Keratinocyte (primary cell): ENCODE measurements around the gene TUG1. TPM values are rescaled to one million over a fixed set of nuclear protein-coding genes. Genes with fewer than 3 reads are reported as not detected.

Experiments
- DNase-seq: peaks from one replicate; pipeline ENCODE4 v3.0.0-alpha.2; 2011; ENCODE audit warnings: low read depth, missing footprints, low spot score
- FAIRE-seq: peaks from 2 replicates; lab custom pipeline; 2011; peaks lifted over from hg19 to GRCh38; lab: Jason Lieb, UNC
- H2AFZ ChIP-seq: 2 replicates; pipeline ENCODE4 v1.6.0; 2012; ENCODE audit warnings: low read length, control low read depth, inconsistent platforms; ENCODE audit not compliant: control insufficient read depth
- H3K27ac ChIP-seq: 2 replicates; pipeline ENCODE4 v1.5.1; 2011; ENCODE audit warnings: low read length; ENCODE audit not compliant: control insufficient read depth, insufficient read depth
- H3K27me3 ChIP-seq: 3 replicates; pipeline ENCODE4 v1.6.0; 2011; ENCODE audit warnings: low read length; ENCODE audit not compliant: control insufficient read depth, insufficient read depth; ENCODE audit errors: extremely low read depth
- H3K36me3 ChIP-seq, 2 experiments: 2 replicates in 1 of 2; 3 replicates in 1 of 2; pipeline ENCODE4 v1.5.1; 2011; ENCODE audit warnings: low read length in 2 of 2, mild to moderate bottlenecking in 1 of 2; ENCODE audit not compliant: control insufficient read depth in 2 of 2, insufficient read depth in 2 of 2; ENCODE audit errors: extremely low read depth in 1 of 2
- H3K4me1 ChIP-seq: 3 replicates; pipeline ENCODE4 v1.5.1; 2011; ENCODE audit warnings: low read length; ENCODE audit not compliant: control insufficient read depth, insufficient read depth; ENCODE audit errors: extremely low read depth
- H3K4me2 ChIP-seq: 3 replicates; pipeline ENCODE4 v1.6.0; 2011; ENCODE audit warnings: low read depth, low read length; ENCODE audit not compliant: control insufficient read depth, insufficient read depth; ENCODE audit errors: extremely low read depth
- H3K4me3 ChIP-seq, 3 experiments: fragments of 200-600 bp in 1 of 3; sonication (generic) in 1 of 3; 2 replicates in 2 of 3; 3 replicates in 1 of 3; pipeline ENCODE4 v1.5.1; 2011 to 2016; ENCODE audit warnings: low read length in 3 of 3, mild to moderate bottlenecking in 3 of 3, control low read depth in 2 of 3, inconsistent platforms in 1 of 3, low read depth in 1 of 3, mixed read lengths in 1 of 3, mixed run types in 1 of 3, moderate library complexity in 1 of 3; ENCODE audit not compliant: control insufficient read depth in 2 of 3, insufficient read depth in 2 of 3; ENCODE audit errors: extremely low read depth in 1 of 3
- H3K79me2 ChIP-seq: 2 replicates; pipeline ENCODE4 v1.6.0; 2012; ENCODE audit warnings: low read length; ENCODE audit not compliant: control insufficient read depth, insufficient read depth
- H3K9ac ChIP-seq: 3 replicates; pipeline ENCODE4 v1.6.0; 2011; ENCODE audit warnings: low read length; ENCODE audit not compliant: control insufficient read depth, insufficient read depth; ENCODE audit errors: extremely low read depth
- H3K9me1 ChIP-seq: 3 replicates; pipeline ENCODE4 v1.6.0; 2011; ENCODE audit warnings: low read length; ENCODE audit not compliant: control insufficient read depth, insufficient read depth; ENCODE audit errors: extremely low read depth
- H3K9me3 ChIP-seq: 2 replicates; pipeline ENCODE4 v1.5.1; 2012; ENCODE audit warnings: low read depth, low read length; ENCODE audit not compliant: control insufficient read depth
- H4K20me1 ChIP-seq: 3 replicates; pipeline ENCODE4 v1.6.0; 2011; ENCODE audit warnings: low read length; ENCODE audit not compliant: control insufficient read depth, insufficient read depth; ENCODE audit errors: extremely low read depth
- CTCF ChIP-seq, 3 experiments: IDR thresholded peaks in 1 of 3; conservative IDR thresholded peaks in 1 of 3; optimal IDR thresholded peaks in 1 of 3; 2 replicates in 2 of 3; 3 replicates in 1 of 3; pipeline versions ENCODE3 to v1.5.1; 2011; ENCODE audit warnings: low read length in 3 of 3, mild to moderate bottlenecking in 3 of 3, moderate library complexity in 2 of 3, control low read depth in 1 of 3, inconsistent platforms in 1 of 3; ENCODE audit not compliant: insufficient read depth in 2 of 3; ENCODE audit errors: extremely low read depth in 1 of 3
- EZH2 ChIP-seq: IDR thresholded peaks from one replicate; pipeline ENCODE4 v1.6.1; 2012; ENCODE audit warnings: inconsistent platforms, mild to moderate bottlenecking, low read length, moderate library complexity
- dilution Hi-C: fragments of 300-500 bp; cut with MboI; formaldehyde crosslinking; loops from one replicate; pipeline ENCODE4 v1.7.0; 2020; ENCODE audit warnings: low sequenced_read_pairs; ENCODE audit not compliant: extremely low pct_ligation_motif_present
- polyA plus RNA-seq, 5 experiments: library from polyadenylated mRNA; depleted of rRNA in 3 of 5; stranded (reverse) in 3 of 5; stranded (forward) in 1 of 5; unstranded in 1 of 5; fragments of >200 nt; gene quantifications; 1 replicate in 1 of 5; 2 replicates in 3 of 5; 3 replicates in 1 of 5; pipeline versions ENCODE4 v1.2.1 to v1.2.3, GENCODE V29; 2011 to 2012; ENCODE audit warnings: missing spikeins in 2 of 5, low read depth in 1 of 5, low replicate concordance in 1 of 5

TUG1 gene
- polyA plus RNA-seq, 1 donor (not counting 4 experiments of a cell fraction or from before 2014, with no cell fraction given): 77.1 TPM

- Histone ChIP-seq H3K36me3 (peaks cover 35 to 57% of the 10 kb centered on the region in 2 experiments), H3K9me3 (no peaks in the 10 kb centered on the region), H3K9me1 (no peaks in the 10 kb centered on the region), H4K20me1 (no peaks in the 10 kb centered on the region), H2AFZ (no peak overlapping the region), H3K4me3 (no peak overlapping the region), H3K9ac (no peak overlapping the region), H3K4me1 (no peaks in the 10 kb centered on the region), H3K27ac (no peak overlapping the region), H3K79me2 (no peaks in the 10 kb centered on the region), H3K4me2 (no peak overlapping the region), H3K27me3 (no peaks in the 10 kb centered on the region)
- DNase-seq: no peak
- dilution Hi-C loops: no loop called here
- FAIRE-seq: no peak
- TF ChIP-seq EZH2 (no peak), CTCF (optimal IDR thresholded peaks at IDR 0.05 in 1 of 3, IDR thresholded peaks at IDR 0.05 in 1 of 3, conservative IDR thresholded peaks at IDR 0.05 in 1 of 3; ENCODE audit: extremely low read depth in 1 of 3, insufficient read depth in 2 of 3, low read length in 3 of 3) (no peak)
These were observed 38.8 kb upstream of the TUG1 start for GRCh38 chr22:30930228-30930627.

- Histone ChIP-seq H3K4me1 (no peaks in the 10 kb centered on the region), H3K4me2 (no peak overlapping the region), H3K79me2 (no peaks in the 10 kb centered on the region), H4K20me1 (no peaks in the 10 kb centered on the region), H3K9me1 (no peaks in the 10 kb centered on the region), H3K4me3 (no peak overlapping the region), H3K27me3 (no peaks in the 10 kb centered on the region), H2AFZ (no peak overlapping the region), H3K36me3 (peaks cover 38 to 53% of the 10 kb centered on the region in 2 experiments), H3K9me3 (no peaks in the 10 kb centered on the region), H3K27ac (no peak overlapping the region), H3K9ac (no peak overlapping the region)
- no peak for TF ChIP-seq EZH2
- no peak for FAIRE-seq
- dilution Hi-C loops: no loop called here
- DNase-seq: no peak
These were observed 37.3 kb upstream of the TUG1 start for GRCh38 chr22:30931541-30932300.
